Spleen (tissue), 11 donors: ENCODE data around the gene RPS15. TPM values are rescaled to one million over a fixed set of nuclear protein-coding genes. Genes with fewer than 3 reads are reported as not detected.

ENCODE experiments used
- DNase-seq: peaks from one replicate; pipeline ENCODE4 v3.0.0-alpha.2; 2020
- H3K27ac ChIP-seq, 8 donors: fragments of 200-600 bp; sonication (generic) in 7 of 8; 1 replicate in 4 of 8; 2 replicates in 4 of 8; pipeline versions ENCODE4 v1.5.0 to v1.8.0; 2016 to 2021; ENCODE audit warnings: inconsistent platforms in 4 of 8, mild to moderate bottlenecking in 4 of 8, moderate library complexity in 1 of 8
- H3K27me3 ChIP-seq, 7 donors: fragments of 200-600 bp; sonication (generic) in 6 of 7; replicated peaks in 1 of 7; 1 replicate in 4 of 7; 2 replicates in 3 of 7; pipeline versions ENCODE4 v1.5.0 to v1.8.0; 2016 to 2021; ENCODE audit warnings: inconsistent platforms in 3 of 7, mild to moderate bottlenecking in 1 of 7
- H3K36me3 ChIP-seq, 6 donors: fragments of 200-600 bp; sonication (generic) in 5 of 6; 1 replicate in 4 of 6; 2 replicates in 2 of 6; pipeline versions ENCODE4 v1.5.0 to v1.8.0; 2016 to 2021; ENCODE audit warnings: inconsistent platforms in 2 of 6
- H3K4me1 ChIP-seq, 6 donors: fragments of 200-600 bp; sonication (generic) in 5 of 6; 1 replicate in 3 of 6; 2 replicates in 3 of 6; pipeline versions ENCODE4 v1.5.0 to v1.8.0; 2016 to 2021; ENCODE audit warnings: inconsistent platforms in 3 of 6
- H3K4me3 ChIP-seq, 8 donors: fragments of 200-600 bp; sonication (generic) in 7 of 8; 1 replicate in 4 of 8; 2 replicates in 4 of 8; pipeline versions ENCODE4 v1.5.0 to v1.8.0; 2016 to 2021; ENCODE audit warnings: inconsistent platforms in 4 of 8, mild to moderate bottlenecking in 4 of 8, moderate library complexity in 2 of 8
- H3K9me3 ChIP-seq, 8 donors: fragments of 200-600 bp; sonication (generic) in 7 of 8; 1 replicate in 4 of 8; 2 replicates in 4 of 8; pipeline versions ENCODE4 v1.5.0 to v1.8.0; 2016 to 2021; ENCODE audit warnings: inconsistent platforms in 4 of 8
- CTCF ChIP-seq, 11 experiments: fragments of 200-600 bp in 7 of 11; fragments of 450-650 bp in 4 of 11; sonication (generic) in 4 of 11; IDR thresholded peaks in 8 of 11; conservative IDR thresholded peaks in 3 of 11; 1 replicate in 7 of 11; 2 replicates in 4 of 11; pipeline versions ENCODE4 v1.4.0 to v1.8.0; 2016 to 2021; ENCODE audit warnings: antibody characterized with exemption in 11 of 11, inconsistent platforms in 4 of 11, mild to moderate bottlenecking in 1 of 11
- POLR2A ChIP-seq, 3 donors: fragments of 450-650 bp; IDR thresholded peaks; one replicate each; pipeline ENCODE4 v1.5.1; 2017; ENCODE audit warnings: antibody characterized with exemption in 3 of 3, mild to moderate bottlenecking in 1 of 3
- POLR2AphosphoS5 ChIP-seq, 3 donors: sonication (generic); formaldehyde crosslinking; IDR thresholded peaks; one replicate each; pipeline ENCODE4 v1.5.1; 2017; ENCODE audit warnings: antibody characterized with exemption in 3 of 3
- WGBS, 5 donors: extraction: QIAGEN DNeasy Blood & Tissue Kit in 3 of 5; methylation state at CpG; one replicate each; pipeline versions ENCODE4 v1.1.5 to v1.1.7; 2013 to 2018; 5-methylcytosine and 5-hydroxymethylcytosine counted together
- intact Hi-C: fragments of 100-400 bp; cut with DNase I; formaldehyde crosslinking; loops from one replicate; pipeline ENCODE4 v1.15.0; 2023; ENCODE audit warnings: low total_unique reads
- polyA plus RNA-seq, 3 donors: library from polyadenylated mRNA; stranded (reverse); fragments of 200-250 nt; gene quantifications; one replicate each; pipeline ENCODE4 v1.2.1, GENCODE V29; 2013
- total RNA-seq, 7 donors: library from RNA; depleted of rRNA in 3 of 7; stranded (reverse); fragments of >200 nt in 3 of 7; fragmentation: NEBNext Ultra II Directional in 4 of 7; extraction: Animal tissue kit (Norgen Biotek cat#: 25700) in 4 of 7; gene quantifications; one replicate each; pipeline versions ENCODE4 v1.1.0 to v1.2.1, GENCODE V29; 2016 to 2021
- donor health status: healthy with polysubstance abuse.
- donor health status: DM: no; HTN: no; CAD: no; lungs with moderate emphysema.
- donor health status: DM: no; HTN: no; CAD: no.
- donor health status: Bipolar disorder and iron deficiency.
- donor health status: healthy.
- donor health status: DM: no; HTN: no; CAD: no.
- donor health status: DM: yes; HTN: yes; CAD: no.

The RPS15 gene
- total and polyA plus RNA-seq, 10 donors = 932 to 5,849 (median 4,147) TPM

- Histone ChIP-seq H3K27ac (no peak overlapping the region), H3K36me3 (peaks cover 0 to 36% (median 21%) of the 10 kb centered on the region in 6 donors), H3K4me1 (peaks cover 43 to 96% (median 63%) of the 10 kb centered on the region in 6 donors), H3K27me3 (peaks cover 21 to 75% (median 64%) of the 10 kb centered on the region in 7 donors), H3K9me3 (no peaks in the 10 kb centered on the region), H3K4me3 (peak overlapping the region in 5 of 8 donors; percentile 43 to 72 (median 47))
- intact Hi-C loops = no loop called here
- TF ChIP-seq CTCF (IDR thresholded peaks at IDR 0.05 in 8 of 11, conservative IDR thresholded peaks at IDR 0.05 in 3 of 11) = no peak
- TF ChIP-seq POLR2AphosphoS5 (IDR thresholded peaks at IDR 0.05) = peak in 1 of 3 donors; percentile 4
- 21 to 39% (median 24%) methylated on average over 16 to 24 of the region's 24 CpGs for WGBS, 5 donors
- no peak for DNase-seq
These were observed 33.4 kb downstream of the RPS15 start for GRCh38 chr19:1471515-1472160.

- WGBS, 5 donors = 57 to 69% (median 62%) methylated on average over 21 to 44 of the region's 44 CpGs
- no peaks in the 10 kb centered on the region for H3K9me3 ChIP-seq
- peaks cover 38 to 96% (median 62%) of the 10 kb centered on the region in 6 donors for H3K4me1 ChIP-seq
- no peak for TF ChIP-seq POLR2A (IDR thresholded peaks at IDR 0.05)
- peak in 1 of 3 donors; percentile 47 for TF ChIP-seq POLR2AphosphoS5 (IDR thresholded peaks at IDR 0.05)
- TF ChIP-seq CTCF (IDR thresholded peaks at IDR 0.05 in 8 of 11, conservative IDR thresholded peaks at IDR 0.05 in 3 of 11) = no peak
- no peak for DNase-seq
- H3K4me3 ChIP-seq = no peak overlapping the region
- H3K27me3 ChIP-seq = peaks cover 19 to 67% (median 55%) of the 10 kb centered on the region in 7 donors
- no peak overlapping the region for H3K27ac ChIP-seq
- peaks cover 0 to 41% (median 25%) of the 10 kb centered on the region in 6 donors for H3K36me3 ChIP-seq
- intact Hi-C loops = no loop called here
These were observed 34.3 kb downstream of the RPS15 start for GRCh38 chr19:1472231-1473084.

GRCh38 chr19:1473085-1473851 is 35.1 kb downstream of the RPS15 start:
- Histone ChIP-seq H3K9me3 (no peaks in the 10 kb centered on the region), H3K4me1 (peaks cover 38 to 96% (median 62%) of the 10 kb centered on the region in 6 donors), H3K27ac (no peak overlapping the region), H3K4me3 (no peak overlapping the region), H3K27me3 (peaks cover 11 to 59% (median 47%) of the 10 kb centered on the region in 7 donors), H3K36me3 (peaks cover 0 to 45% (median 25%) of the 10 kb centered on the region in 6 donors)
- 72 to 86% (median 77%) methylated on average over 16 to 20 of the region's 20 CpGs for WGBS, 5 donors
- TF ChIP-seq CTCF (IDR thresholded peaks at IDR 0.05 in 8 of 11, conservative IDR thresholded peaks at IDR 0.05 in 3 of 11) = no peak
- no peak for TF ChIP-seq POLR2A (IDR thresholded peaks at IDR 0.05)
- TF ChIP-seq POLR2AphosphoS5 (IDR thresholded peaks at IDR 0.05) = peak in 1 of 3 donors; percentile 9
- no peak for DNase-seq
- intact Hi-C loops = no loop called here
